Lower leg skin (tissue), 4 donors: ENCODE results near the gene GOSR1. TPM values are rescaled to one million over a fixed set of nuclear protein-coding genes. Genes with fewer than 3 reads are reported as not detected.
A peak's percentile ranks its signal among the peaks of the same experiment; 100 is the strongest.
"Not testable (repeated sequence)": the region's sequence is repeated elsewhere in the genome, so short reads cannot be mapped to it uniquely, and the experiment has no call there.

ENCODE experiments used
- DNase-seq, 2 donors: peaks; one replicate each; pipeline ENCODE4 v3.0.0-alpha.2; 2019; ENCODE audit warnings: low spot score in 2 of 2
- H3K4me3 ChIP-seq: fragments of 200-600 bp; sonication (generic); 2 replicates; pipeline ENCODE4 v1.5.1; 2017; ENCODE audit warnings: mild to moderate bottlenecking, low read depth; ENCODE audit not compliant: poor library complexity, severe bottlenecking
- POLR2A ChIP-seq, 2 donors: fragments of 450-650 bp; IDR thresholded peaks; one replicate each; pipeline ENCODE4 v1.6.1; 2016 to 2017; ENCODE audit warnings: antibody characterized with exemption in 2 of 2, mild to moderate bottlenecking in 1 of 2, moderate library complexity in 1 of 2
- WGBS, 2 donors: methylation state at CpG; one replicate each; pipeline ENCODE4 v1.1.5; 2018; 5-methylcytosine and 5-hydroxymethylcytosine counted together
- intact Hi-C: fragments of 100-400 bp; cut with DNase I; formaldehyde crosslinking; loops from one replicate; pipeline ENCODE4 v1.15.0; 2023; ENCODE audit warnings: low total_unique reads
- total RNA-seq, 4 donors: library from RNA; depleted of rRNA; stranded (reverse); fragments of >200 nt; gene quantifications; one replicate each; pipeline ENCODE4 v1.1.0, GENCODE V29; 2016
- TF ChIP-seq, protein P1 (sequence below), 3 donors: fragments of 450-650 bp; IDR thresholded peaks; one replicate each; pipeline ENCODE4 v1.5.1; 2016; ENCODE audit warnings: antibody characterized with exemption in 3 of 3, mild to moderate bottlenecking in 3 of 3, moderate library complexity in 2 of 3

GOSR1 gene
- total RNA-seq, 4 donors from 2014 or later: 19.6 to 41.6 (median 35.7) TPM

DNA sequence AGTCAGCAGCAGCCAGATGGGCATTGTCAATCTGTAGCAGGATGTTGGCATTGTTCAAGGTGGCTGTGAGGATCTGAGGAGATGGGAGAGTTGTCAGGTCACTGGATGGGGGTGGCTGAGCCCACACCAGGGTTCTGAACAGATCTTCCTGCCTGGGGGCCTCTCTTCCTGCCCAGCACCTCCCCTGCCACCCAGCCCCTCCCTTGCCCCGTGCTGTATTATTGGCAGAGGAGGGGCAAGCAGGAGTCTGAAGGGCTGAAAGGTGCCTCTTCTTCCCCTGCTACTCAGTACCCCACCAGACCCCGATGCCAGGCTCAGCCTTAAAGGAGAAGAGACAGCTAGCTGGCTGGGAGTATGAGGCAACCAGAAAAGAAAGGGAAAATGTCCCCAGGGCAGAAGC, 93.0 kb downstream of the GOSR1 start:
- no peak for DNase-seq
- no peak for TF ChIP-seq POLR2A (IDR thresholded peaks at IDR 0.05)
- TF ChIP-seq, protein P1, sequence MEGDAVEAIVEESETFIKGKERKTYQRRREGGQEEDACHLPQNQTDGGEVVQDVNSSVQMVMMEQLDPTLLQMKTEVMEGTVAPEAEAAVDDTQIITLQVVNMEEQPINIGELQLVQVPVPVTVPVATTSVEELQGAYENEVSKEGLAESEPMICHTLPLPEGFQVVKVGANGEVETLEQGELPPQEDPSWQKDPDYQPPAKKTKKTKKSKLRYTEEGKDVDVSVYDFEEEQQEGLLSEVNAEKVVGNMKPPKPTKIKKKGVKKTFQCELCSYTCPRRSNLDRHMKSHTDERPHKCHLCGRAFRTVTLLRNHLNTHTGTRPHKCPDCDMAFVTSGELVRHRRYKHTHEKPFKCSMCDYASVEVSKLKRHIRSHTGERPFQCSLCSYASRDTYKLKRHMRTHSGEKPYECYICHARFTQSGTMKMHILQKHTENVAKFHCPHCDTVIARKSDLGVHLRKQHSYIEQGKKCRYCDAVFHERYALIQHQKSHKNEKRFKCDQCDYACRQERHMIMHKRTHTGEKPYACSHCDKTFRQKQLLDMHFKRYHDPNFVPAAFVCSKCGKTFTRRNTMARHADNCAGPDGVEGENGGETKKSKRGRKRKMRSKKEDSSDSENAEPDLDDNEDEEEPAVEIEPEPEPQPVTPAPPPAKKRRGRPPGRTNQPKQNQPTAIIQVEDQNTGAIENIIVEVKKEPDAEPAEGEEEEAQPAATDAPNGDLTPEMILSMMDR (IDR thresholded peaks at IDR 0.05): no peak
- H3K4me3 ChIP-seq: no peak overlapping the region
- WGBS, 2 donors: 3 to 15% methylated on average over 2 of the region's 2 CpGs
- intact Hi-C loops: no loop called here

GRCh38 chr17:30570596-30571265, 93.5 kb downstream of the GOSR1 start:
- intact Hi-C loops: no loop called here
- WGBS, 2 donors: 52 to 60% methylated on average over 9 of the region's 9 CpGs
- DNase-seq: peak in 1 of 2 donors; percentile 50
- TF ChIP-seq POLR2A (IDR thresholded peaks at IDR 0.05): no peak
- TF ChIP-seq, protein P1 (IDR thresholded peaks at IDR 0.05): no peak
- H3K4me3 ChIP-seq: no peak overlapping the region

DNA sequence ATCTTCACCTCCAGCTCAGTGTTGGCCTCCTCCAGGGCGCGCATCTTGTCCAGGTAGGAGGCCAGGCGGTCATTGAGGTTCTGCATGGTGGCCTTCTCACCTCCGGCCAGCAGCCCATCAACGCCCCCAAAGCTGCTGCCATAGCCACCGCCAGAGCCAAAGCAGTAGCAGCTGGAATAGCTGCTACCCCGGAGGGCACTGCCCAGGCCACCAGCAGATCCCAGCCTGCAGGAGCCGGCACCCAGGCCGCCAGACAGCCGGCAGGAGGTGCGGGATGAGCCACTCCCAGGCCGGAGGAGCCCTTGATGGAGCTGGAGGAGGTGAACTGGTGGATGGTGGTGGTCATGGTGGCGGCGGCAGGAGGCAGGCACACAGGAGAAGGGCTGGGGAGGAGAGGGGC, 94.2 kb downstream of the GOSR1 start:
- H3K4me3 ChIP-seq, DNase-seq, intact Hi-C loops: not testable (repeated sequence)
- WGBS, 2 donors: 92 to 93% methylated on average over 14 of the region's 14 CpGs

GRCh38 chr17:30571921-30572320, 94.7 kb downstream of the GOSR1 start:
- no peak for TF ChIP-seq POLR2A (IDR thresholded peaks at IDR 0.05)
- TF ChIP-seq, protein P1 (IDR thresholded peaks at IDR 0.05): no peak
- no peak overlapping the region for H3K4me3 ChIP-seq
- intact Hi-C loops: no loop called here
- WGBS, 2 donors: 74 to 79% methylated on average over 7 of the region's 7 CpGs
- DNase-seq: no peak

DNA sequence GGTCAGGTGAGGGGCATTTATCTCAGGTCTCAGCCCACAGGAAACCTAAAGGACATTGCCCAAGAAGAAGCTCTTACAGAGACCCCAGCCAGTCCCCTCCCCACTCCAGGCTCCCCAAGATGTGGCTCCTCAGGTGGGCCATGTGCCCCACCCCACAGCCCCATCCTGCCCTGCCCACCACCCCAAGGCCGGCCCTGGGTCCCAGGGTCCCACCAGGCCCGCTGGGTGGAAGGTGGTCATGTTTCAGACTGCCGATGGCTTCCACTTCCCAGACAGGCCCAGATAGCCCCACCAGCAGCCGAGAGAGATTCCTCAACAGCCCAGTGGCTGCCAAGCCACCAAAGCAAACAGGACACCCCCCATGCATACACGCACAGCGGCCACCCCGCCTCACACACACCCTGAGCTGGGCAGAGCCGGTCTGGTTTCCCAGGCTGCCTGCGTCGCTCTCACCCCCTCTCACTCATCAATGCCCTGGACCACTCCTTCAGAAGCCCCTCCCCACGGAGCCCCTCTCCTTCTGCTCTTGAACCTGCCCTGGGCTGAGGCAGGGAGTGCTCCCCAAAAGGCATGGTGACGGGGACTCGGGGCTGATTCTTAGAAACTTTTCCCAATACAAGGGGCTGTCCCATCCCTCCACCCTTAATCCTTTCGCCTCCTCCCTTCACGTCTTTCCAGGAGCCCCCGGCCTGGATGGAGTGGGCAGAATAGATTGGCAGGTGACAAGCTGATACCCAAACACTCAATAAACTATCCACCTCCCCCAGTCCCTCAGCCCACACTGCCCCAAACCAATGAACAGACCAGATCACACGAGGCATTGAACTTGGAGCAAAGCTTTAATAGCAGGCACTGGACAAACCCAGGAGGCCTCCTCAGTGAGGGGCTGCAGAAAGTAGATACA, 95.7 kb downstream of the GOSR1 start:
- DNase-seq, H3K4me3 ChIP-seq, intact Hi-C loops: not testable (repeated sequence)
- WGBS, 2 donors: 84 to 89% methylated on average over 17 of the region's 17 CpGs

DNA sequence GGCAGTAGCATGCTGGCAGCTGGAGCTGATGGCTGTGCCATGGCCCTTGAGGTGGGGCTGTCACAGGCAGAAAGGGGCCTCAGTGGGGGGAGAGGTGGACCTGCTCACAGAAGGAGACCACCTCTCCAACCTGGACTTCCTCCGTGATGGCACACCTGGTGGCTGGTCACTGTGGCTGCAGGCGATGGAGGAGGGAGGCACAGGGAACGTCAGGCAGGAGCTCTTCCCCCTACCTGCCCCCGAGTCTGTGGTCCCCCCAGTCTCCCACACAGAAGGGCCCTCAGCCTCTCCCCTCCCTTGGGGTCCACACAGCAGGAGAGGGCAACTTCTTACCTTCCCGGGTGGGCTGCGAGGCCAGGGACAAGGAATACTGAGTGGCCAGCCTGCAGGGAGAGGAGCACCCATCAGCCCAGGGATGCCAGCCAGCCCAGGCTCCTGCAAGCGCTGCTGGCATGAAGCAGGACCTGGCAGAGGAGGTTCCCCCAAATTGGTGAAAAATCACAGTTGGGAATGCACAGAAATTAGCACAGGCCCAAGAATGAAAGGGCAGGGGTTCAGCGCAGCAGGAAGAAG, 96.5 kb downstream of the GOSR1 start:
- intact Hi-C loops: no loop called here
- 68 to 78% methylated on average over 8 of the region's 8 CpGs for WGBS, 2 donors
- TF ChIP-seq, protein P1 (IDR thresholded peaks at IDR 0.05): no peak
- no peak for TF ChIP-seq POLR2A (IDR thresholded peaks at IDR 0.05)
- DNase-seq: peak in 1 of 2 donors; percentile 59
- no peak overlapping the region for H3K4me3 ChIP-seq

DNA sequence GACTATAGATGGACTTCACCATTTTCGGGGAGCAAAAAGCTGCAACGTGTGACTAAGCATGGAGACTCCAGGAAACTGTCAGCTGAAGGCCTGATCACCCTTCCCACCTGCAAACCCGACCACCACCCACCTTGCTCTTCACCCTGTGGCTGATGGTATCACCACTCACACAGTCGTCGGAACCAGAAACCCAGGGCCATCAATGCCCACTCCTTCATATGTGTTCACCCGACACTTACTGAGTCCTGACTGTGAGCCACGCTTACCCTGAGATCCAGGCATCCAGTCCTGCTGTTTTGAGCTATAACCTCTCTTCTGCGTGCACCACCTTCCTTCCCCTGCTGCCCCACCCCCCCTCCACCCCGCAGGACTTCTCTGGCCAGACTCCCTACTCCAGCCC, 97.1 kb downstream of the GOSR1 start:
- DNase-seq: peak in 1 of 2 donors; percentile 49
- 71 to 78% methylated on average over 9 of the region's 9 CpGs for WGBS, 2 donors
- intact Hi-C loops, H3K4me3 ChIP-seq: not testable (repeated sequence)

- 98% methylated on average over 10 of the region's 10 CpGs for WGBS, 2 donors
- H3K4me3 ChIP-seq, intact Hi-C loops: not testable (repeated sequence)
- DNase-seq: peak in 1 of 2 donors; percentile 68
Observed at GRCh38 chr17:30574806-30575205, 97.6 kb downstream of the GOSR1 start.

GRCh38 chr17:30575648-30576325, 98.6 kb downstream of the GOSR1 start:
- H3K4me3 ChIP-seq, intact Hi-C loops: not testable (repeated sequence)
- 90 to 94% methylated on average over 17 of the region's 17 CpGs for WGBS, 2 donors
- peak in 1 of 2 donors; percentile 72 for DNase-seq
